ENCODE data around the gene PUDP.

The PUDP gene

DNA sequence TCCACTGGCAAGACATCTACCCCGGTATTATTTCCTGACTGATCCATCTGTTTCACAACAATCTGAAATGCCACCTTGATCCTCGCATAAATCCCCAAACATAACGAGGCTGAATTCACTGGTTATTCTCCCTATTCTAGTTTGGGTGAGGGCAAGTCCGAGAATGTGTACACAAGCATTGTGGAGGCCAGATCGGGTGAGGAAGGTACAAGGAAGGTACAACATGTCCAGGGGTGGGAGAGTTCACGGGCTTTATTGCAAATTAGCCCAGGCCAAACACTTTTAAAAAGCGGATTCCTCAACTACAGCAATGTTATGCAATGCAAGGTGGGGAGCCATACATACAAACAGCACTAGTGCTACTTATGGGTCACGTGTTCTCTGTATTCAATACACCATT, 82.5 kb downstream of the PUDP start:
- H3K36me3 ChIP-seq (ENCODE audit: insufficient read depth, low read length) = no peaks in the 10 kb centered on the region
- H3K9ac ChIP-seq (ENCODE audit: low read depth, low read length) = no peak overlapping the region
- H3K4me1 ChIP-seq (ENCODE audit: insufficient read depth, low read length) = no peaks in the 10 kb centered on the region
- no peaks in the 10 kb centered on the region; the same call in 1 of the 2 replicates for H3K9me3 ChIP-seq (ENCODE audit: control insufficient read depth, insufficient read depth, low read length)

DNA sequence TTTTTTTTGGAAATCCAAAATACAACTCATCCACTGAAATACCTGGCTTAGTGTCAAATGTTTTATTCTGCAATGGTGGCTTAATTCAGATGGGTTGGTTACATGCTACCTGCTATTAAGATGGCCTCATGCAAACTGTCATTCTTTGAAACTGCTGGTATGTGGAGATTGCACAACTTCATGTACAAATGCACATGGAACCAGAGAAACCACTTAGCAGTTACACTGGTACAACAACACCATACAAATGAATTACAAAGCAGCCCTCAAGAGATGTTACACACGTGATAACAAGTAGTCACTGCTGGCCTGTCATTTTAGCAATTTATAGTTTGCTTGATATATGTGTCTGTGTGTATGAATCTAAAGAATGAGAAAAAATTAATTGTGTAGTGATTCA, 85.0 kb downstream of the PUDP start:
- H3K9me3 ChIP-seq (ENCODE audit: control insufficient read depth, insufficient read depth, low read length) = no peaks in the 10 kb centered on the region; the same call in 1 of the 2 replicates
- H3K9ac ChIP-seq (ENCODE audit: low read depth, low read length) = no peak overlapping the region
- no peaks in the 10 kb centered on the region for H3K36me3 ChIP-seq (ENCODE audit: insufficient read depth, low read length)
- no peaks in the 10 kb centered on the region; the same call in 1 of the 2 replicates for H3K4me1 ChIP-seq (ENCODE audit: insufficient read depth, low read length)

DNA sequence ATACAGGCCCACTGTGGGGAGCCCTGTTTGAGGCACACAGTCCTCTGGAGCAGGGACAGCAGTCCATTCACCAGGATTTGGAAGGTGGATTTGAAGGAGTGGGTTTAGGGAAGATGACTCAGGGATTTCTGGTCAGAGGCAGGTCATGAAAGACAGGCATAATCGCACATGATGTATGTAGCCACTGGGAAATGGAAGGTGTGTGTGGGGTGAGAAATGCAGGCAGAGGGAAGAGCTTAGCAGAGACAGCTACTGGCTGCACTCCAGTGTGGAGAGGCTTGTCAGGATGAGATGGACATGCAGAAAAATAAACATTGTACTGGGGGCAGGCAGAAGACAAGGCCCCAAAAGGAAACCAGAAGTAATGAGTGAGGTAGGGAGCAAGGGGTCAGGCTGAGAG, 85.7 kb downstream of the PUDP start:
- H3K9ac ChIP-seq (ENCODE audit: low read depth, low read length) = no peak overlapping the region
- no peaks in the 10 kb centered on the region; the same call in 1 of the 2 replicates for H3K4me1 ChIP-seq (ENCODE audit: insufficient read depth, low read length)
- no peaks in the 10 kb centered on the region; the same call in 1 of the 2 replicates for H3K9me3 ChIP-seq (ENCODE audit: control insufficient read depth, insufficient read depth, low read length)
- no peaks in the 10 kb centered on the region for H3K36me3 ChIP-seq (ENCODE audit: insufficient read depth, low read length)

DNA sequence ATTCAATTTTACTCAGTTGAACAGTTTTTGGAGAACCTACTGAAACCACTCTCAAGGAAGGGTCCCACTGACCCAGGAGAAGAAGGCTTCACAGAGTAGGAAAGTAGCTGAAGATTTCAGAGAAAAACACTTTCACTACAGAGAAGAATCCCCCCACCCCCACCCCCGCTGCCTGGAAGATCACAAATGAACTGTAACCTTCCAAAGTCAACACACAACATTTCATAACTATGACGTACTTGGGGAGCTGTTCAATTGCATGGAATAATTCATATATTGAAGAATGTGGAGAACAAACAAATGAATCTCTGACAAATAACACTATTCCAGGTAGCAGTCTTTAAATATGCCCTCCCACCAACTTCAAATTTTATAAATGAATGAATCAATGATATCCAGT, 86.5 kb downstream of the PUDP start:
- H3K36me3 ChIP-seq (ENCODE audit: insufficient read depth, low read length) = no peaks in the 10 kb centered on the region
- H3K9ac ChIP-seq (ENCODE audit: low read depth, low read length) = no peak overlapping the region
- H3K9me3 ChIP-seq (ENCODE audit: control insufficient read depth, insufficient read depth, low read length) = no peaks in the 10 kb centered on the region; the same call in 1 of the 2 replicates
- no peaks in the 10 kb centered on the region; the same call in 1 of the 2 replicates for H3K4me1 ChIP-seq (ENCODE audit: insufficient read depth, low read length)

DNA sequence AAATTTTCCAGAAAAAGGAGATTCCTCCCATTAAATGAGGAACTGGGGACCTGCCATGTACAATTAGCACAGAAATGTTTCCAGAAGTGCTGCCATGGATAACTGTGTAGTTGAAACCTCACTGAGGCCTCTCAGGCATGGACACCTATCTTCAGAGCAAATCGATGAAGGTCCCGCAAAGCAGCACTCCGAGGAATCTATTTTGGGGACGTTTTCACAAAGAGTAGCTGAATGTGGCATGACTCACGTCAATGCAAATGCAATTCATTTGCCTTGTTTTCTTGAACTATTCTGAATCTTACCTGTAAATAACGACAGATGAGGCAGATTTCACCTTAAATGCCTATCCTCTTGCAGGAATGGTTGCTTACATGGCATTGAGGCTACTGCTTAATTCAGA, 87.5 kb downstream of the PUDP start:
- Histone ChIP-seq H3K4me1 (ENCODE audit: insufficient read depth, low read length) (no peaks in the 10 kb centered on the region; the same call in 1 of the 2 replicates), H3K9ac (ENCODE audit: low read depth, low read length) (no peak overlapping the region), H3K9me3 (ENCODE audit: control insufficient read depth, insufficient read depth, low read length) (no peaks in the 10 kb centered on the region; the same call in 1 of the 2 replicates), H3K36me3 (ENCODE audit: insufficient read depth, low read length) (no peaks in the 10 kb centered on the region)

DNA sequence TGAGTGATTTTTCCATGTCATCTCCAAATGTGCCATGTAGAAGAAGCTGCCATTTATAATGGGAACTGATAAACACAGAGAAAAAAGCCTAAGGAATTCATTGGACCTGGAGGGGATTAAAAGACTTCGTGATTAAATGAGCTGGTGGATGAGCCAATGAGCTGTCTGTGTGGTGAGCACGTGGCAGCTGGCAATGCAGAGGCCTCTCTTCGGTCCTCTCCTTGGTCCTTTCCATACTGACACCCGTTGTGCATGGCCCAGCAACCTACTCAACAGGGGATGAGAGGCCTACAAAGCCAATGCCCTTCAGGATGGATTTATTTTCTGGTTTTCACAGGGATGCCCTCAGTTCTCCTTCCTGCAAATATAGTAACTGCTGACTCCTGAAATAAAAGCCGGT, 88.1 kb downstream of the PUDP start:
- H3K9ac ChIP-seq (ENCODE audit: low read depth, low read length) = no peak overlapping the region
- no peaks in the 10 kb centered on the region for H3K36me3 ChIP-seq (ENCODE audit: insufficient read depth, low read length)
- no peaks in the 10 kb centered on the region; the same call in 1 of the 2 replicates for H3K9me3 ChIP-seq (ENCODE audit: control insufficient read depth, insufficient read depth, low read length)
- H3K4me1 ChIP-seq (ENCODE audit: insufficient read depth, low read length) = no peaks in the 10 kb centered on the region; the same call in 1 of the 2 replicates

DNA sequence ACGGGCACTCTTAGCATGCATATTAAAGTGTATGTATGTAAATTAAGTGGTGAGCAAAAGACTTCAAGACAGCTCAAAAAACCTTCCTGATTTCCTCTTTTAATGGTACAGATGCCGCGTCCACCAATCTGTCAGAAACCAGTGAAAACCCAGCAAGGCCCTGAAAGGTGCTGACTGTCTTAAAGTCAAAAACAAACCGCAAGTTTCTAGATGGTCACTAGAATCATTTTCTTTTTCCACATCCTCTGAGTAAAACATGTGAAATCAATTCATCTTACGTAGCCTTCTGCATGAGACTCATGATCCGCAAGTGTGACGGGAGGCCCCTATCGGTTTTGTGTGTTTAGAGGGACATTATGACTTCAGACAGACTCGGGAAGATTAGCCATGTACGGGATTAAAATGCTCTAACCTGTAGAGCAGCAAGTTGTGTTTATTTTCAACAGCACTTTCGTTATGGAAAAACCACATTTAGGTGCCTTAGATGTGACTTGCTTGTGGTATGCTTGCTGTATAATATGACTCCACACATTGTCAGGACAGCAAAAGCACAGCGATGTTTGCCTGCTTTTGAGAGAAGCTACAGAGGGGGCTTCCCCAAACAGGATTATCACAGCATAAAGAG, 88.6 kb downstream of the PUDP start:
- Histone ChIP-seq H3K9me3 (ENCODE audit: control insufficient read depth, insufficient read depth, low read length) (no peaks in the 10 kb centered on the region; the same call in 1 of the 2 replicates), H3K4me1 (ENCODE audit: insufficient read depth, low read length) (no peaks in the 10 kb centered on the region; the same call in 1 of the 2 replicates), H3K9ac (ENCODE audit: low read depth, low read length) (no peak overlapping the region), H3K36me3 (ENCODE audit: insufficient read depth, low read length) (no peaks in the 10 kb centered on the region; the same call in 1 of the 2 replicates)

DNA sequence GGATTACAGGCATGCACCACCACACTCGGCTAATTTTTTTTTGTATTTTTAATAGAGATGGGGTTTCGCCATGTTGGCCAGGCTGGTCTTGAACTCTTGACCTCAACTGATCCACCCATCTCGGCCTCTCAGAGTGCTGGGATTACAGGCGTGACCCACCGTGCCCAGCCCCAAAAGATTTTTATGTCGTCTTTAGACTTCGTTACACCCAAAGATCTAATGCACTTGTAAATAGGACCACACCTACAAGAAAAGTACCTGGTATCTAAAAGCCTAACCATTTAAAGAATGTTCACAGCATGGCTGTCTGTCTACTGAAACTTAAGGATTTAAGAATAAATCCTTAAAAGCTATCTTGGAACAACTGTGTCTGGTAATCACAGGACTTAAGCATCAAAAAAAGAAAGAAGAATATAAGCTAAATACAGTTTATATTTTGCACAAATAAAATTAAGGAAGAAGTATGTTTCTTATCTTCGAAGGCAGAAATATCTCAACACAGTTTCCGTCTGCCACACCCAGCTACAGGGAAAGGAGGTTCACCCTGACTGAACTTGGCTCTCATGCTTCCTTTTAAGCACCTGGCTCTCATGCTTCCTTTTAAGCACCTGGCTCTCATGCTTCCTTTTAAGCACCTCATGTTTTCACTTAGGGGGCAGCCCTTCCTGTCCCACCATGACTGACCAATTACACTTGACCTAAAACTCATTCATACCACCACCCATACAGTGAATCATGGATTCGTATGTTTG, 92.4 kb downstream of the PUDP start:
- no peaks in the 10 kb centered on the region for H3K9me3 ChIP-seq (ENCODE audit: control insufficient read depth, insufficient read depth, low read length)
- no peaks in the 10 kb centered on the region; the same call in 1 of the 2 replicates for H3K36me3 ChIP-seq (ENCODE audit: insufficient read depth, low read length)
- no peak overlapping the region for H3K9ac ChIP-seq (ENCODE audit: low read depth, low read length)
- no peaks in the 10 kb centered on the region; the same call in 1 of the 2 replicates for H3K4me1 ChIP-seq (ENCODE audit: insufficient read depth, low read length)

DNA sequence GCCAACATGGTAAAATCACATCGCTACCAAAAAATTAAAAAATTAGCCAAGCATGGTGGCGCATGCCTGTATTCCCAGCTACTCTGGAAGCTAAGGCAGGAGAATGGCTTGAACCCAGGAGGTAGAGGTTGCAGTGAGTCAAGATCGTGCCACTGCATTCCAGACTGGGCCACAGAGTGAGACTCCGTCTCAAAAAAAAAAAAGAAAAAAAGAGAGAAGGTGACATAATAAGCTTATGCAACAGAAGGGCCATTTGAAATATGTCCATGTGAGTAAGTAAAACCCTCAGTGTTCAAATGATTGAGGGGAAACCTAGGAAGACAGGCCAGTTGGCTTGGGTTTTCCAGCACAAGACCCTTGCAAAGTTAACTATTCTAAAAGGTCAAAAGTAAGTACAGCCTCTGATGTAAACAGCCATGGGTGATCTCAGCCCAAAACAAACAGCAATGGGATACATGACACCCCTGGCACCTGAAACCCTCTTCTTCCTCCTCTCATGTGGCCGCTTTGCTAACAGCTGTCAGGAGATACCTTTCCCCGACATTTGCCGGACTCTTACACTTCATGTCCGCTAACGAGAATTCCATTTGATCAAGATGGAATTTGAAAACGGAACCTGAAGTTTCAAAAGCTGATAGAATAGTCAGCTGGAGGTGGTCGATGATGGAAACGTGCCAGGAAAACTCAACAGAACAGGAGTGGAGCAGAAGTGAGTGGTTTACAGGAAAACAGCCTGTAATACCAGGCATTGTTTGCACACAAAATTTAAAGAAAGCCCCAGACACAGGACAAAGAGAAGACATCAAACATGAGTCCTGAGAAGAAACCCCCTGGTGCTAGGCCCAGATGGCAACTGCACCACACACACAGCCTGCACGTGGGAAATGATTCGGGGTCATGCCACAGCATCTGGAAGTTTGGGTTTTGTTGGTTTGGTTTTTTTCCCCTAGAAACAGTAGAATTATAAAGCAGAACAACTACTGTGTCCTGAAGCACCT, 93.4 kb downstream of the PUDP start:
- H3K36me3 ChIP-seq (ENCODE audit: insufficient read depth, low read length) = no peaks in the 10 kb centered on the region; the same call in 1 of the 2 replicates
- no peaks in the 10 kb centered on the region for H3K4me1 ChIP-seq (ENCODE audit: insufficient read depth, low read length)
- no peak overlapping the region for H3K9ac ChIP-seq (ENCODE audit: low read depth, low read length)
- no peaks in the 10 kb centered on the region for H3K9me3 ChIP-seq (ENCODE audit: control insufficient read depth, insufficient read depth, low read length)

DNA sequence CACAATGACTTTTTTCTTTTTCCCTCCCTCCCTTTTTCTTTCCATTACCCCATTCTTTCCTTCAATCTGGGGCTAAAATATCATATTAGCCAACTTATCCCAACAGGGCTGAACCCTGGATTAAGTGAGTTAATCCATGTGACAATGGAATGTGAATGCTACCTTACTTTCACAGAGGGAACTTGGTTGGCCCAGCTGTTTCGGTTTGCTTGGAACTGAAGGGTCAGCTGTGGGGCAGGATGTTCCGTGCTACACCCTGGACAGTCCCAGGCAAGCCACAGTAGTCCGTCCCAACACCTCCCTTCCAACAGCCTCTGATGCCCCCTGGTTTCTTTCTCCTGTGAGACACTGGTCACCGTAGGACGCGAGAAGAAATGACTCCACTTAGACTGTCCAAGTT, 95.4 kb downstream of the PUDP start:
- H3K4me1 ChIP-seq (ENCODE audit: insufficient read depth, low read length) = no peaks in the 10 kb centered on the region
- no peaks in the 10 kb centered on the region; the same call in 1 of the 2 replicates for H3K36me3 ChIP-seq (ENCODE audit: insufficient read depth, low read length)
- no peak overlapping the region for H3K9ac ChIP-seq (ENCODE audit: low read depth, low read length)
- H3K9me3 ChIP-seq (ENCODE audit: control insufficient read depth, insufficient read depth, low read length) = no peaks in the 10 kb centered on the region

DNA sequence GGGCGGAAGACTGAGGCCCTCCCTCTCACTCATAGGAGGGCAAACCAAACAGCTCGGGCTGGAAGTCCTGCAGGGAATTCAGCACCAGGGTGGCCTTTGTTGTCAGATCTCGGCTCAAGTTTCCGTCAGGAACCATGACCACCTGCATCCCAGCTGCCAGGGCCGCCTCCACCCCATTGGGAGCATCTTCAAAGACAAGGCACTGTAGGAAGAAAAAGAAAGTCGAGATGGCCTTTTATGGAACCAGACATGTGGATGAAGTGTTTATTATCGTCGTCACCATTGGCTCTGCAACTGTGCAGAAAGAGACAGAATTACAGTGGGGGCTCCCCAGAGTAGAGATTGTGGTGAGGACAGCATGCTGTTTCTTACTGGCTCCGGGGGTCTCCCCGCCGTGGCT, 97.7 kb downstream of the PUDP start:
- H3K9ac ChIP-seq (ENCODE audit: low read depth, low read length) = no peak overlapping the region
- no peaks in the 10 kb centered on the region; the same call in 1 of the 2 replicates for H3K36me3 ChIP-seq (ENCODE audit: insufficient read depth, low read length)
- H3K9me3 ChIP-seq (ENCODE audit: control insufficient read depth, insufficient read depth, low read length) = no peaks in the 10 kb centered on the region
- H3K4me1 ChIP-seq (ENCODE audit: insufficient read depth, low read length) = no peaks in the 10 kb centered on the region

DNA sequence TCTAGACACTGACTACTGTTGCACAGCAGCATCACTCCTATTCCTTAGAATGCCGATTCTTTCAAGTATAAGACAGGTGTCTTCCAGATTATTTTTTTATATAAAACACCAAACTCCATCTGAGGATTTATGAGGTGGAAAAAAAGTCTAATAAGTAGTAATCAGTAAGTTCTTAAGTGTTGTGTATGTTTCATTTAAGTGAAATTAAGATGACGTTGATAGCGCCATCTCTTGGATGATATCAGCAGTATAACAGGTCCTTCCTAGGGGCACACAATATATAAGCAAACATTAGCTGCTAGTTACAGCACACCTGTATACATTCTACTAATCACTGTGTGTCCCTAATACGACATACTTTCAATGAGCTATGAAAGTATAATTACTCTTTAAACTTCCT, 100.0 kb downstream of the PUDP start:
- Histone ChIP-seq H3K4me1 (ENCODE audit: insufficient read depth, low read length) (no peaks in the 10 kb centered on the region), H3K36me3 (ENCODE audit: insufficient read depth, low read length) (no peaks in the 10 kb centered on the region), H3K9me3 (ENCODE audit: control insufficient read depth, insufficient read depth, low read length) (peaks cover 2% of the 10 kb centered on the region; the same call in 1 of the 2 replicates), H3K9ac (ENCODE audit: low read depth, low read length) (no peak overlapping the region)

DNA sequence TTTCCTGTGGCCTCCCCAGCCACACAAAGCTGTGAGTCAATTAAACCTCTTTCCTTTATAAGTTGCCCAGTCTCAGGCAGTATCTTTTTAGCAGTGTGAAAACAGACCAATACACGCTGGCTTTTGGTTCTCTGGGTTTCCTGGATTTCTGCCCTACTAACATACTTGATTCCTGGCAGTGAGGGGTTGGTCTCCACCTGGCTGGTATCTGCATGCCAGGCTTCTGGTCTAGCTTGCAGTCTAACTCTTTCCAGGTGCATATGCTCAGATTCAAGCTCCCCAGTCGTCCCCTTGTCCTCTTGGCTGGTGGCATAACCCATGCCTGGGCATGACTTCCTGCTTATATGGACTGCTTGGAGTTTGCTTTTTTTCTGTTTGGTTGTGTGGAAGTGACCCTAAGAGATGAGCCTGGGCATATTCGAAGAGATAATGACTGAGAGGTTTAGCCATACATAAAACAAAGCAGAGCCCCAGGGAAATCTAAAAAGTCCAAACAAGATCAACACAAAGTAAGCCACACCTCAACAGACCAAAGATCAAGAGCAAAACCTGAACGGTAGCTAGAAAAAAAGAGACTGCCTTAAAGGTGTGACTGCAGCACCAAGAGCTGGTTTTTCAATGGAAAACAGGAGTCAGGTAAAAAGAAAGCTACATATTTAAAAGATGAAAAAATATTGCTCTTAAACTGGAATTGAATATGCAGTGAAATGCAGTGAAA, 102.6 kb downstream of the PUDP start:
- Histone ChIP-seq H3K9me3 (ENCODE audit: control insufficient read depth, insufficient read depth, low read length) (peaks cover 2% of the 10 kb centered on the region; the same call in 1 of the 2 replicates), H3K4me1 (ENCODE audit: insufficient read depth, low read length) (0 out of 2 replicates have a peak, but pooled peaks cover 2% of the 10 kb centered on the region), H3K9ac (ENCODE audit: low read depth, low read length) (no peak overlapping the region), H3K36me3 (ENCODE audit: insufficient read depth, low read length) (no peaks in the 10 kb centered on the region)
